Fibroblast of pulmonary artery (primary cell): ENCODE results near the gene KIAA0040.

Source experiments
- DNase-seq: peaks from one replicate; pipeline ENCODE4 v3.0.0-alpha.2; 2010; ENCODE audit warnings: low read depth
- H3K4me3 ChIP-seq: replicated peaks from 2 replicates; pipeline ENCODE4 v1.5.1; 2011; ENCODE audit warnings: low read depth, mild to moderate bottlenecking, control low read depth, low read length, moderate library complexity
- TF ChIP-seq, protein P1 (sequence below): IDR thresholded peaks from 2 replicates; pipeline ENCODE4 v1.5.1; 2011; ENCODE audit warnings: mild to moderate bottlenecking, control low read depth, low read length, inconsistent platforms; ENCODE audit errors: missing control alignments

Gene KIAA0040

GRCh38 chr1:175182201-175182746, 10.3 kb downstream of the KIAA0040 start:
- TF ChIP-seq, protein P1, sequence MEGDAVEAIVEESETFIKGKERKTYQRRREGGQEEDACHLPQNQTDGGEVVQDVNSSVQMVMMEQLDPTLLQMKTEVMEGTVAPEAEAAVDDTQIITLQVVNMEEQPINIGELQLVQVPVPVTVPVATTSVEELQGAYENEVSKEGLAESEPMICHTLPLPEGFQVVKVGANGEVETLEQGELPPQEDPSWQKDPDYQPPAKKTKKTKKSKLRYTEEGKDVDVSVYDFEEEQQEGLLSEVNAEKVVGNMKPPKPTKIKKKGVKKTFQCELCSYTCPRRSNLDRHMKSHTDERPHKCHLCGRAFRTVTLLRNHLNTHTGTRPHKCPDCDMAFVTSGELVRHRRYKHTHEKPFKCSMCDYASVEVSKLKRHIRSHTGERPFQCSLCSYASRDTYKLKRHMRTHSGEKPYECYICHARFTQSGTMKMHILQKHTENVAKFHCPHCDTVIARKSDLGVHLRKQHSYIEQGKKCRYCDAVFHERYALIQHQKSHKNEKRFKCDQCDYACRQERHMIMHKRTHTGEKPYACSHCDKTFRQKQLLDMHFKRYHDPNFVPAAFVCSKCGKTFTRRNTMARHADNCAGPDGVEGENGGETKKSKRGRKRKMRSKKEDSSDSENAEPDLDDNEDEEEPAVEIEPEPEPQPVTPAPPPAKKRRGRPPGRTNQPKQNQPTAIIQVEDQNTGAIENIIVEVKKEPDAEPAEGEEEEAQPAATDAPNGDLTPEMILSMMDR, result no peak
- no peak for DNase-seq
- no peak overlapping the region for H3K4me3 ChIP-seq

DNA sequence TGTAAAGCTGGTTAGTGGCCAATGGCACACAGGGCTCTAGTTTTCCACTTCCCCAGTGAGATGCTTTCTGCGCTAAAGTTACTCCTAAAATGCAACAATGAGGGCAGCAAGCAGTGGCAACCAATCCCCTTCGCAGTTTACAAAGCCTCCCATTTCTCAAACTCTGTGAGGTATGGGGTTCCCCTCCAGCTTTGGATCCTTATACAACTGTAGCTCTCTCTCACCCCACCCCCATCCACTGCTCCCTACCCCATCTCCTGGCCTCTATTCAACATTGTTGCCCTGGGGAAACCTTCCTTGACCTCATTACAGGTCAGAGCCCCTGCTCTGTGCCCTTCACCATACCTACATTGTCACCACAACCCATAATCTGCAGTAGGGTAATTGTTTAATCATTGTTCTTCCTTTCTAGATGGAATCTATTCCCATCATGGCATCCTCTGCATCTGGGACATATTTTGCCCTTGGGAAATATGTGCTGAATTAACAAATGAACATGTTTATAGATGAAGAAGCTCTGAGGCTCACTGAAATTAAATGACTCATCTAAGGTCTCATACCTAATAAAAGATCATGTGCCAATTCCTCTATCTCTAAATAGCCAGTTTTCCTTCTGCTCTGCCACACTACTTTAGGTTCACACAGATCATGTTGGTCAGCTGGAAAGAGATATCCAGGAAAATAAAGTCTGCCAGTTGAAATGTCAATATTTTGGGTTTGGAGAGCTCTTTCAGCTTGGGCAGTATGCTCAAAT, 12.6 kb downstream of the KIAA0040 start:
- TF ChIP-seq, protein P1, result no peak
- DNase-seq, result no peak
- no peak overlapping the region for H3K4me3 ChIP-seq

- DNase-seq, result no peak
- no peak overlapping the region for H3K4me3 ChIP-seq
- TF ChIP-seq, protein P1, result no peak
These were observed 14.1 kb downstream of the KIAA0040 start for GRCh38 chr1:175178456-175178855.

DNA sequence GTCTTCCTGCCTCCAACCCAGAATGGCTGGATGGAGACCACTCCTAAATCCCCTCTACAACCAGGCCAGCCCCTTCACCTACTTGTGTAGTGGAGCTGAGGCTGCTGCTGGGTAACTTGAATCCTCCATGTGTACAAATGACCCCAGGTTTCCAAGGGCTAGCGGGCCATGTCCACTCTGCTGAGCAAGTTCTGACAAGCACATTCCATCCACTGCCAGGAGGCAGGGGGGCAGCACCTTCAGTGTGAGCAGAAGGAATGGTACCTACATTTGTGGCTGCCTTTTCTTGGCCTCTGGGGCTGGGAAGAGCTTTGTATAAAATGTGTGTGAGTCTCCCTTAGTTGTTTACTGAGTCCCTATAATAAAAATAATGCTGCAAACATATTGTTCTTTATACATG, 14.5 kb downstream of the KIAA0040 start:
- H3K4me3 ChIP-seq, result no peak overlapping the region
- no peak for DNase-seq
- TF ChIP-seq, protein P1, result no peak

- no peak for DNase-seq
- no peak overlapping the region for H3K4me3 ChIP-seq
- TF ChIP-seq, protein P1, result no peak
These were observed 16.3 kb downstream of the KIAA0040 start for GRCh38 chr1:175176246-175176645.

DNA sequence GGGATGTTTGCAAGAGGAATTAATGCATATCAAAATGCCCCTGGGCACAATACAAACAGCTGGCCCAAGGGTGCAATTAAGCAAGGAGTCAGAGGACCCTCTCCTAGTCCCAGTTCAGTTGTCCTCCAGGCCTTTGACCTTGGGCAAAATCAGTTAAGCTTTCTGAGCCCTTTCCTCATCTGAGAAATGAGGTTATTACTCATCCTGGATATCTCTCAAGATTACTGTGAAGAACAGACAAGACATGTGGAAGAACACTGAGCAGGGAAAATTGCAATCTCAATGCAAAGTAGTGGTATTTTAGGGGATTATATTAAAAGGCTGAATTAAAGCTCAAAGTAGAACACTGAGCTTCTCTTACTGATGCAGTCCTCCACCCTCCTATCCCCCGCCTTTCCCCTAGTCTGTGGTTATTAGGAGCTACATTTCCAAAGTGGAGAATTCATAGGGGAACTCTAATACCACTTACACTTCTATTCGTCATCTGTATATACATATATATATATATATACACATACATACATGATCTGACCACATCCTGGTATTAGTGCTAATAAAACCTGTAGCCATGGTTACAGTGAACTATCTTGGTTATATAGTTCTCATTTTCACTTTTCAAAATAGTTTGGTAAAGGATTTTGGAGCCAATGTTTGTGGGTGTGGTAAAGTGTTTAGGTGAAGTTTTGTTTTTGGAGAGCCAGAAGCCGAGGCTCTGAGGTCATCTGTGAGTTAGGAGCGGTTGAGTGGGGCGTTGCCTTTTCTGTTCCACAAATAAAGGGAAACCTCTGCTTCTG, 18.1 kb downstream of the KIAA0040 start:
- TF ChIP-seq, protein P1, result no peak
- H3K4me3 ChIP-seq, result no peak overlapping the region
- no peak for DNase-seq
